Activated CD8-positive, alpha-beta memory T cell treated with anti-CD3 and anti-CD28 coated beads for 36 hours (primary cell): ENCODE measurements around the gene MAN1B1. TPM values are rescaled to one million over a fixed set of nuclear protein-coding genes. Genes with fewer than 3 reads are reported as not detected.
"Not testable (repeated sequence)": the region's sequence is repeated elsewhere in the genome, so short reads cannot be mapped to it uniquely, and the experiment has no call there.

Experiments used
- CTCF ChIA-PET: fragments of 350-600 bp; sonication (Branson Sonifier 250); formaldehyde crosslinking; loops from one replicate; lab custom pipeline; 2021; ENCODE audit warnings: antibody characterized with exemption; lab: Charles Lee
- POLR2A ChIA-PET: fragments of 350-600 bp; sonication (Branson Sonifier 250); formaldehyde crosslinking; loops from one replicate; lab custom pipeline; 2021; ENCODE audit warnings: antibody characterized with exemption; lab: Charles Lee
- total RNA-seq, 2 experiments: library from RNA; stranded (reverse); gene quantifications; one replicate each; pipeline ENCODE4 v1.2.3, GENCODE V29; 2021

MAN1B1 gene
- total RNA-seq, 2 experiments from 2014 or later = 30.0 to 34.1 TPM

DNA sequence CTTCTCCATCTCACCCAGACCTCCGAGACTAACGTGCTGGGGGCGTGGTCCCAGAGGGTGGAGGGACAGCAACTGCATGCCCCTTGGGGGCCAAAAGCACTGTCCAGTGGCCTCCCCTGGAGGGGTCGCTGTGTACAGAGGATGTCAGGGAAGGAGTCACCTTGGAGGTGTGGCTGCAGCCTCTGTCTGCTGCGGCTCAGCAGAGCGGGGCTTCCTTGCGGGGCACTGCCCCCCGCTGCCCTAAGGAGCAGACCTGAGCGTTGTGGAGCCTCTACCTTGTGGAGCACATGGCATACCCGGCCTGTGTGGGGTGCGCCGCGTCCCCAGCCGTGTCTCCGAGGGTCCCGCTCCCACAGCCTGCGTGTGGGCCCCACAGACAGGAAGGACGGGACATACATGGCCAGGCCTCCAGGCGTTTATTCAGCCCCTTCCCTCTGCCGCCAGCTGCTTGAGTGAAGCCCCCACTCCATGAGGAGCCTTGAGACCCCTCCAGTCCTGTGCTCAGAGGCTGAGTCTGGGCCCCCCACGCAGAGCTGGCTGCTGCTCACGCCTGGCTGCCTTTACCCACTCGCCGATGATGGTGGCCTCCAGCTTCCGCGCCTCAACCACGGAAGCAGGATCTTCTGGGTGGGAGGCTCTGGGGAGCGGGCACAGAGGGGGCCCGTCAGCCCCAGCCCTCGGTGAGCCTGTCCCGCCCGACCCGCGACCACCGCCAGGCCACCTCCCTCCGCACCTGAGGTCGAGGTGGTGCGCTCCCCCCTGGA lies 23.5 kb downstream of the MAN1B1 start:
- POLR2A ChIA-PET = no interaction called here
- CTCF ChIA-PET = interaction anchor here (0.6 kb wide), 1 partner anchor 9 kb away, joined by 5 read pairs; no protein-coding TSS in a partner anchor

DNA sequence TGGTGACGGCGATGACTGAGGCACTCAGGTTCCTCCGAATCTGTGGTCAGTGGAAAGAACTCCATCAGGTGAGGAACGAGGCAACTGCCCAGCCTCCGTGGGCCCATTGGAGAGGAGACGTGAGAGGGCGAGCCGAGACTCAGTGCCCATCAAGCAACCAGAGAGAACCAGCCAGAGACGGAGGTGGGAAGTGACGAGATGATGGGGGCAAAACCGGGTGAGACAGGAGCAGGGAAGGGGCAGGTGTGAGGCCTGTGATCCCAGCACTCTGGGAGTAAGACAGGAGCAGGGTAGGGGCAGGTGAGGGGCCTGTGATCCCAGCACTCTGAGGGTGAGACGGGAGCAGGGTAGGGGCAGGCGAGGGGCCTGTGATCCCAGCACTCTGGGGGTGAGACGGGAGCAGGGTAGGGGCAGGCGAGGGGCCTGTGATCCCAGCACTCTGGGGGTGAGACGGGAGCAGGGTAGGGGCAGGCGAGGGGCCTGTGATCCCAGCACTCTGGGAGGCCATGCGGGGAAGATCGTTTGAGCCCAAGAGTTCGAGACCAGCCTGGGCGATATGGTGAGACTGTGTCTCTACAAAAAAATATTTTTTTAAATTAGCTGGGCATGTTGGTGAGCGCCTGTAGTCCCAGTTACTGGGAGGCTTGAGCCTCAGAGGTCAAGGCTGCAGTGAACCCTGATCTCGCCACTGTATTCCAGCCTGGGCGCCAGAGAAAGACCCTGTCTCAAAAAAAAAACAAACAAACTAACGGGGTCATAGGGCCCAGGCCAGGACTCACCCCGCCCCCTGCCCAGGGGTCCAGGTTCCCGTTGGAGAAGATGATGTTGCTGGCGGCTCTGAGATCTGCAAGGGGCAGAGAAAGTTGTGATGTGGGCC lies 24.4 kb downstream of the MAN1B1 start:
- CTCF ChIA-PET = no interaction called here
- POLR2A ChIA-PET = interaction anchor here (0.8 kb wide), 1 partner anchor 24 kb away, joined by 3 read pairs; the partner anchor contains the start of gene MAN1B1

- CTCF ChIA-PET = interaction anchor here (1.1 to 3.3 kb wide), 3 partner anchors 25 to 125 kb away, joined by 3 to 14 read pairs (median 4); partner anchors contain the start of genes MAN1B1 and RNF224
- POLR2A ChIA-PET = interaction anchor here (0.7 to 0.8 kb wide), 2 partner anchors 25 to 70 kb away, joined by 3 read pairs; partner anchors contain the start of gene MAN1B1
Observed at GRCh38 chr9:137111788-137112563, 25.2 kb downstream of the MAN1B1 start.

GRCh38 chr9:137112564-137113384 lies 26.0 kb downstream of the MAN1B1 start:
- ChIA-PET CTCF (interaction anchor here (1.0 to 3.3 kb wide), 6 partner anchors 17 to 164 kb away, joined by 3 to 14 read pairs (median 4); partner anchors contain the start of genes MAN1B1 and RNF224), POLR2A (interaction anchor here (0.7 to 1.5 kb wide), 4 partner anchors 17 to 70 kb away, joined by 3 to 6 read pairs (median 4); partner anchors contain the start of gene MAN1B1)

GRCh38 chr9:137113385-137114159 lies 26.8 kb downstream of the MAN1B1 start:
- POLR2A ChIA-PET = interaction anchor here (1.1 to 1.5 kb wide), 3 partner anchors 16 to 27 kb away, joined by 4 to 6 read pairs (median 5); partner anchors contain the start of gene MAN1B1

DNA sequence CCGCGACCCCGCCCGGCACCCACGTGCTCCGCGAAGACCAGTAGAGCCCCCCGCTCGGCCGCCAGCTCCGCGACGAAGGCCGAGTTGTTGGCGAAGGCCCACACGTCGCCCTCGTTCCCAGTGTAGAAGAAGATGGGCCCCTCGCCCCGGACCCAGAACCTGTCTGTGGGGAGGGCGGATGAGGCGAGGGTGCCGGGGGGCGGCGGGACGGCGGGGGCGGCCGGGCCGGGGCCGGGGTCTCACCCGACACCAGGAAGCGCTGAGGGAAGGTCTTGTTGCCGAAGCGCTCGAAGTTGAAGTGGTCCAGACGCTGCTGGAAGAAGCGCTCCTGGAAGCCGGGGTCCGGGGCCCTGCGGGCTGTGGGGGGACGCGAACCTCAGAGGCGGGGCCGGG lies 27.4 kb downstream of the MAN1B1 start:
- ChIA-PET POLR2A (interaction anchor here (0.6 to 1.5 kb wide), 3 partner anchors 15 to 28 kb away, joined by 3 to 6 read pairs (median 4); partner anchors contain the start of gene MAN1B1), CTCF (interaction anchor here (1.0 to 3.3 kb wide), 5 partner anchors 81 to 166 kb away, joined by 3 to 14 read pairs (median 4); partner anchors contain the start of gene RNF224)

More at GRCh38 chr9:137113385-137114159, 26.8 kb downstream of the MAN1B1 start:
- CTCF ChIA-PET = interaction anchor here (1.0 to 3.3 kb wide), 7 partner anchors 18 to 165 kb away, joined by 3 to 14 read pairs (median 4); partner anchors contain the start of genes MAN1B1 and RNF224

DNA sequence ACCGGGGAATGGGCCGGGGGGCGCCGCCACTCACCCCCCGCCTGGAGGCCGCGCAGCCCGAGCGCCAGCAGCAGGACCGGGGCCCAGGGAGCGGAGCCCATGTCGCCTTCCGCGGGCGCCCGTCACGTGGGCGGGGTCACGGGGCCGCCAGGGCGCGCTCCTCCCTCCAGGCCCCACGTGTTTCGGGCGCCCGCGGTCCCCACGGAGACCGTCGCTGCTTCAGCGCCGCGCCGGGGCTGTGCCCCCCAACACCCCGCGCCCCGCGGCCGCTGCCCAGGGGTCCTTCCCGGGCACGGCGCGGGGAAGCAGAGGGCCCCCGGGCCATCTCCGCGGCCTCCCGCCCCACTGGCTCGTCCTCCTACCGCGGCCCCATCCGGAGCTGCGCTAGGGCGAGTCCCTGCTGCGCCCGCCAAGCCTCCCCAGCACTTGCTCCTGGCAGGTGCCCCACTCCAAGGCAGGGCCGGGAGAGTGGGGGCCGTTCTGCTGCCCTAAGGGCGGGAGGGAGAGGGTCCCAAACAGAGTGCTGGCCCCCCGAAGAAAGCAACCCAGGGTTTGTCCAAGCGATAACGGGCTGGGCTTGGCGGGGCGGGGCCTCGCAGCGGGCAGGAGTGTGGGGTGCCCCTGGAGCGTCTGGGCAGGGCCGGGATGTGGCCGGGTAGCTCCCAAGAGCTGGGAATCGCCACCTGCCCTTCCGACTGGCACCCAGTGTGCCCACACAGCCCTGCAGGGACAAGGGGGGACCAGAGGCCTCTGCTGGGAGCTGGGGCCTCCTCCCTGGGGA lies 28.0 kb downstream of the MAN1B1 start, which contains the start of gene DPP7:
TSS of gene DPP7 (minus strand) at position 121 of the 781 bp plus-strand sequence. CDS start at position 101, 20 bp downstream.
- POLR2A ChIA-PET = interaction anchor here (0.6 to 1.5 kb wide), 7 partner anchors 15 to 126 kb away, joined by 3 to 5 read pairs (median 3); partner anchors contain the start of genes MAN1B1 and RNF208
- CTCF ChIA-PET = interaction anchor here (1.1 to 3.3 kb wide), 6 partner anchors 16 to 122 kb away, joined by 3 to 14 read pairs (median 4); partner anchors contain the start of gene RNF224

DNA sequence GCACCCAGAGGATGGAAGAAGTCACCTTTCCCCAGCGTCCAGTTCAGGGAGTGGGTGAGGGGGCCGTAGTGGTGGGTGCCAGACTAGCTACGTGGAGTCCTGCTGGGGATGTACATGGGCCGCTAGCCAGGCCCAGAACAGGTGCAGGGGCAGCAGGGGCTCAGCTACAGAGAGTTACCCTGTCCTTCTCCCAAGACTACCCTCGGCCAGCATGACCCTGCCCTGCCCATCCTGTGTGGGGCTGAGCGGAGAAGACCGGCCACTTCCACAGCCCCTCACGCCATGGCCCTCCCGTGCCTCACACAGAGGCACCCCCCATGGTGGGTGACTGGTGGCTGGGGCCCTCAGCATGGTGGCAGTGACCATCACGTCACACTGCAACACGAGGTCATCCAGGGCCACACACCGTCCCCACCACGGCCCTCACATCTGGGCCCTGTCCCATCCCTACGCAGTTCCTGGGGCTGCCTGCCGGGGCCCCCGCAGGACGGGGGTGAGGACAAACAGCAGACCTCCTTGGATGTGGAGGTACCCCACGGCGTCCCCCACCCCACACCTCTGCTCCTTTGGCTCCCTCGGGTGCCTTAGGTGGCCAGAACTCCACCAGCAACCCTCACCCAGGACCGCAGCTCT lies 28.7 kb downstream of the MAN1B1 start:
- POLR2A ChIA-PET = interaction anchor here (0.6 to 1.1 kb wide), 6 partner anchors 72 to 125 kb away, joined by 3 to 5 read pairs (median 3); partner anchors contain the start of gene RNF208
- CTCF ChIA-PET = interaction anchor here (1.1 to 3.8 kb wide), 7 partner anchors 15 to 121 kb away, joined by 3 to 20 read pairs (median 4); partner anchors contain the start of gene RNF224

- CTCF ChIA-PET = interaction anchor here (1.2 to 3.8 kb wide), 4 partner anchors 20 to 120 kb away, joined by 3 to 20 read pairs (median 7); partner anchors contain the start of gene RNF224
Observed at GRCh38 chr9:137116027-137116507, 29.3 kb downstream of the MAN1B1 start.

DNA sequence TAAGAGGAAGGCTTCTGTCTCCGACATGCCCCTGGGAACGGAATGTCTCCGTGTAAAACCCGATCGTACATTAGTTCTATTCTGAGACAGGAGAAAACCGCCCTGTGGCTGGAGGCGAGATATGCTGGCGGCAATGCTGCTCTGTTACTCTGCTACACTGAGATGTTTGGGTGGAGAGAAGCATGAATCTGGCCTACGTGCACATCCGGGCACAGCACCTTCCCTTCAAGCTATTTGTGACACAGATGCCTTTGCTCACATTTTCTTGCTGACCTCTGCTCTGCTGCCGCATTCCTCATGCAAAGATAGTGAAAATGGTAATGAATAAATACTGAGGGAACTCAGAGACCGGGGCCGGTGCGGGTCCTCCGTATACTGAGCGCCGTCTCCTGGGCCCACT lies 29.9 kb downstream of the MAN1B1 start:
- POLR2A ChIA-PET = no interaction called here
- CTCF ChIA-PET = interaction anchor here (3.8 kb wide), 1 partner anchor 110 kb away, joined by 20 read pairs; the partner anchor contains the start of gene RNF224

More at GRCh38 chr9:137116027-137116507, 29.3 kb downstream of the MAN1B1 start:
- POLR2A ChIA-PET = interaction anchor here (1.1 kb wide), 1 partner anchor 71 kb away, joined by 3 read pairs; no protein-coding TSS in a partner anchor

DNA sequence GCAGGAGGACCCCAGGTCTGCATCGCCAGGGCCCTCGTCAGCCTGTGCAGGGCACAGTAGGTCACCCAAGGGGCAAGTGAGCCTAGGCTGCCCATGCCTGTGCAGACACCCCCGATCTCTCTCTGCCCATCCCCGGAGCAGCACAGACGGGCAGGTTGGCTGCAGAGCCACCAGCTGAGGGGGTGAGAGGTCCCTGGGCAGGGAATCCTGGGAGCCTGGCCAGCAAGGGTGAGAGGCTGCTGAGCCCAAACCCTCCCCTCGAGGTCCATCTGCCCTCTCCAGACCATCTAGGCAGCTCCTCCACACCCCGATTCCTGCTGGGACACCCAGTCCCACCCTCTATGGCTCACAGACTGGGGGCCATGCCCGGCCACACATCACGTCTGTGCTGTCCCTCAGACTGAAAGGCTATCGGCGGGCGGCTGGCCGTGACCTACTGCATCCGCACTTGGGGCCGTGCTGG lies 30.5 kb downstream of the MAN1B1 start:
- CTCF ChIA-PET = interaction anchor here (1.5 to 3.8 kb wide), 2 partner anchors 22 to 110 kb away, joined by 7 to 20 read pairs; partner anchors contain the start of gene RNF224
- POLR2A ChIA-PET = no interaction called here

GRCh38 chr9:137118092-137118603 lies 31.4 kb downstream of the MAN1B1 start:
- ChIA-PET CTCF (interaction anchor here (0.7 to 3.8 kb wide), 7 partner anchors 9 to 137 kb away, joined by 3 to 20 read pairs (median 5); partner anchors contain the start of genes NELFB and RNF224), POLR2A (interaction anchor here (0.6 kb wide), 1 partner anchor 105 kb away, joined by 3 read pairs; no protein-coding TSS in a partner anchor)

DNA sequence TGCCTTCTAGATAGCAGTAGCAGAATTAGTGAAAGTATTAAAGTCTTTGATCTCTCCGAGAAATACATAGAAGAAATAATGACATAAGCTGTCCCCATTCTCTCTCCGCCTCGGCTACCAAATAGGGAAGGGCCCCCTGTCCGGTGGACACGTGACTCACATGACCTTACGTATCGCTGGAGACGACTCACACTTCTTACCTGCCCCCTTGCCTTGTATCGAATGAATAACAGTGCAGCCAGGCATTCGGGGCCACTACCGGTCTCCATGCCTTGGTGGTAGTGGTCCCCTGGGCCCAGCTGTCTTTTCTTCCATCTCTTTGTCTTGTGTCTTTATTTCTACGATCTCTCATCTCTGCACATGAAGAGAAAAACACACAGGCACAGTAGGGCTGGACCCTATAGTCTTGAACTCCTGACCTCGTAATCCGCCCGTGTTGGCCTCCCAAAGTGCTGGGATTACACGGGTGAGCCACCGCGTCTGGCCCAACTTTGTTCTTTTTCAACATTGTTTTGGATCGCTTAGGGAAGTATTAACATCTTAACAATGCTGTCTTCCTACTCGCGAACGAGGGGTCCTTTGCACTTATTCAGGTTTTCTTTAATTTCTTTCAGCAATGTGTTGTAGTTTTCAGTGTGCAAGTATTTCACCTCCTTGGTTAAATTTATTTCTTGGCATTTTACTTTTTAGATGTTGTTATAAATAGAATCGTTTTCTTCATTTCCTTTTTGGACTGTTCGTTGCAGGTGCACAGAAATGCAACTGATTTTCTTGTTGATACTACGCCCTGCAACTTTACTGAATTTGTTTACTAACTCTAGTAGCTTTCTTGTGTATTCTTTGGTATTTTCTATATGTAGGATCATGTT lies 35.4 kb downstream of the MAN1B1 start:
- POLR2A ChIA-PET = not testable (repeated sequence)
- CTCF ChIA-PET = interaction anchor here (0.7 to 1.3 kb wide), 5 partner anchors 27 to 720 kb away, joined by 3 to 7 read pairs (median 4); partner anchors contain the start of gene RNF224
